COLO668 (cell line): ENCODE results near the gene SFXN5.
"Not testable (repeated sequence)": the region's sequence is repeated elsewhere in the genome, so short reads cannot be mapped to it uniquely, and the experiment has no call there.

Experiments
- DNase-seq: peaks from one replicate; lab custom pipeline; 2025; ENCODE audit not compliant: unreplicated experiment; lab: John Stamatoyannopoulos, UW

The SFXN5 gene, protein sequence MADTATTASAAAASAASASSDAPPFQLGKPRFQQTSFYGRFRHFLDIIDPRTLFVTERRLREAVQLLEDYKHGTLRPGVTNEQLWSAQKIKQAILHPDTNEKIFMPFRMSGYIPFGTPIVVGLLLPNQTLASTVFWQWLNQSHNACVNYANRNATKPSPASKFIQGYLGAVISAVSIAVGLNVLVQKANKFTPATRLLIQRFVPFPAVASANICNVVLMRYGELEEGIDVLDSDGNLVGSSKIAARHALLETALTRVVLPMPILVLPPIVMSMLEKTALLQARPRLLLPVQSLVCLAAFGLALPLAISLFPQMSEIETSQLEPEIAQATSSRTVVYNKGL

DNA sequence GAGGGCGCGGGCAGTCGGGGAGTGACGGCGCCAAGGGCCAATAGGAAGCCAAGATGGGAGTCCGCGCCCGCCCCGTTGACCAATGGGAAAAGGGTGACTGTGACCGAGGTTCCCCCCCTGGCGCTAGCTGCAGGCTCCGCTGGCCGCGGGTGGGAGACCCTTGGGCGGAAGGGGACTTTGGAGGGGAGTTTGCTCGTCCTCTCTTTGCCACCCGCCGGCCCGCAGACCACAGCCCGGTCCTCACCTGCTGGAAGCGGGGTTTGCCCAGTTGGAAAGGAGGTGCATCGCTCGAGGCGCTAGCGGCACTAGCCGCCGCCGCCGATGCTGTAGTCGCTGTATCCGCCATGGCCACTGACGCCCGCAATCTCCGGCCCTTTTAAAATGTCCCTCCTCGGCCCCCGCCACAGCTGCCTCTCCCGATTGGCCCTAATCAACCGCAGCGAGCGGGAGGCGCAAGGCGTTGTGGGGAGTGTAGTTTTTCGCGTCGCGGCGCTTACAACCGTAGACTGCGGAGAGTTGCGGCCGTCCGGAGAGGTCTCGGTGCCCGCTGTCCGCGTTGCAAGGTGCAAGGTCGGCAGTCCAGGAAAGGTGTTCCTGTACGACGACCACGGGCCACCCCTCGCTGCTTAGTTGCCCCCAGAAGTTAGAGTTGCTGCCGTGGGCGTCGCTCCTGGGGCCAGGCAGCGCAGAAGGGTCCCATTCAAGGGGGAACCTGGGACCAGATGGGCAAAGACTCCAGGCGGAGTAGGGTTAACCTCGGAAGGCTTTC is at the start of gene SFXN5:
SFXN5 (minus strand) TSS at position 353 of the 769 bp plus-strand sequence; CDS start at position 346, 7 bp downstream.
- peak; percentile 98 for DNase-seq

DNA sequence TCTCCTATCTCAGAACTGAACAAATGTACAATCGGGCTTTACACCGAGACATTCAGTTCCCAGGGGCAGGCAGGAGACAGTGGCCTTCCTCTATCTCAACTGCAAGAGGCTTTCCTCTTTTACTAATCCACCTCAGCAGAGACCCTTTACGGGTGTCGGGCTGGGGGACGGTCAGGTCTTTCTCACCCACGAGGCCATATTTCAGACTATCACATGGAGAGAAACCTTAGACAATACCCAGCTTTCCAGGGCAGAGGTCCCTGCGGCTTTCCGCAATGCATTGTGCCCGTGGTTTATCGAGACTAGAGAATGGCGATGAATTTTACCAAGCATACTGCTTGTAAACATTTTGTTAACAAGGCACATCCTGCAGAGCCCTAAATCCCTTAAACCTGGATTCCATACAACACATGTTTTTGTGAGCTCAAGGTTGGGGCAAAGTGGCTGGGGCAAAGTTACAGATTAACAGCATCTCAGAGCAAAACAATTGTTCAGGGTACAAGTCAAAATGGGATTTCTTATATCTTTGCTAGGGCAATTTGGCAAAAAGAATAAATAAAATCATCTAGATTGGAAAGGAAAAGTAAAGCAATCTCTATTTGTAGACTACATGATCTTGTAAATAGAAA is 48.2 kb upstream of the SFXN5 start:
- not testable (repeated sequence) for DNase-seq

DNA sequence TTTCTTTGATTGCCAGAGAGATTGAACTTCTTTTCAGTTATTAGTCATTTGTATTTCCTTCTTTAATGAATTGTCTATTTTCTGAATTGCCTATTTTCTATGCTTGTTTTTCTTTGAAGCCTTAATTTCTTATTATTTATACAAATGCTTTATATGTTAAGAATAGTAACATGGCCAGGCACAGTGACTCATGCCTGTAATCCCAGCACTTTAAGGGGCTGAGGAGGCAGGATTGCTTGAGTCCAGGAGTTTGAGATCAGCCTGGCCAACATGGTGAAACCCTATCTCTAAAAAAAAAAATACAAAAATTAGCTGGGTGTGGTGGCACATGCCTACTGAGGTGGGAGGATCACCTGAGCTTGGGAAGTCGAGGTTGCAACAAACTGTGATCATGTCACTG is 45.9 kb upstream of the SFXN5 start:
- DNase-seq, result no peak

DNA sequence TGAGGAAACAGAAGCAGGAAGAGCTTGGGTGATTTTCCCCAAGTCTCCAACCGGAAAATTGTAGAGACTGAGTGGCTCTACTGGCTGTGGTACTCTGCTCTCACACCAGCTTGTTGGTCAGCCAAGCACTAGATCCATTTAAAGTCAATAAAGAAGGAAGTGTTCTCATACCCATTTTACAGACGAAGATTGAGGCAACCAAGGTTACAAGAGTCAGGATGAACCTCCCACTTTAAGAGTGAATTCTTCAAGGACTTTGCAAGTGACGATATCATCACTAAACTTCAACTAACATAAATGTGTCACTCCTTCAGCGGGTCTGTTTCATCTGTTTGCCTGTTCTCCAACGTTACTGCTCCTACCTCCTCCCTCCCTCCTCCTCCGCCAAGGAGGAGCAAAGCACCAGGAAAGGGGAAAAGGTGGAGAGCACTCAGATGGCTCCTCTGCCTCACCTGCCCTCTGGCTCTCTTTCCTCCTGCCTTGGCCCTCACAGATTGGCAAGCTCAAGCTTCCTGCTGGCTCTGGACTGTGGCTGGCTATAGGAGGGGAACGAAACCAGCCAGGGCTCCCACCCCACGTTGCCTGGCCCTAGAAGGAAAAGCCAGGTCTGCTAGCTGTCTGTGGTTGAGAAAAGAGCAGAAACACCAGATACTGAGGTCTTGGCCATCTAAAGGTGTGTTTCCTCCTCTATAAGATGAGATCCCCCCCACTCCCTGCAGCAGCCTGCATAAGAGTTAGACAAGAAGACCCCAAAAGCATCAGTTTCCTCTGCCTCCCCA is 44.9 kb upstream of the SFXN5 start:
- DNase-seq, result no peak

DNA sequence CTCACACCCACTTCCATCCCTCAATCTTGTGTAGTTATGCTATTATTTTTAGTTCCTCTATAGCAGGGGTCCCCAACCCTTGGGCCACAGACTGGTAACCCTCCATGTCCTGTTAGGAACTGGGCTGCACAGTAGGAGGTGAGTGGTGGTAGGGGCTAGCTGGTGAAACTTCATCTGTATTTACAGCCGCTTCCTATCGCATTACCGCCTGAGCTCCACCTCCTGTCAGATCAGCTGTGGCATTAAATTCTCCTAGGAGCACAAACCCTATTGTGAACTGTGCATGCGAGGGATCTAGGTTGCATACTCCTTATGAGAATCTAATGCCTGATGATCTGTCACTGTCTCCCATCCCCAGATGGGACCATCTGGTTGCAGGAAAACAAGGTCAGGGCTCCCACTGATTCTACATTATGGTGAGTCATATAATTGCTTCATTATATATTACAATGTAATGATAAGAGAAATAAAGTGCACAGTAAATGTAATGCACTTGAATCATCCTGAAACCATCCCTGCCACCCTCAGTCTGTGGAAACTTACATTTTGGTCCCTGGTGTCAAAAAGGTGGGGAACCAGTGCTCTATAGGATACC is 42.9 kb upstream of the SFXN5 start:
- peak; percentile 15 for DNase-seq

DNA sequence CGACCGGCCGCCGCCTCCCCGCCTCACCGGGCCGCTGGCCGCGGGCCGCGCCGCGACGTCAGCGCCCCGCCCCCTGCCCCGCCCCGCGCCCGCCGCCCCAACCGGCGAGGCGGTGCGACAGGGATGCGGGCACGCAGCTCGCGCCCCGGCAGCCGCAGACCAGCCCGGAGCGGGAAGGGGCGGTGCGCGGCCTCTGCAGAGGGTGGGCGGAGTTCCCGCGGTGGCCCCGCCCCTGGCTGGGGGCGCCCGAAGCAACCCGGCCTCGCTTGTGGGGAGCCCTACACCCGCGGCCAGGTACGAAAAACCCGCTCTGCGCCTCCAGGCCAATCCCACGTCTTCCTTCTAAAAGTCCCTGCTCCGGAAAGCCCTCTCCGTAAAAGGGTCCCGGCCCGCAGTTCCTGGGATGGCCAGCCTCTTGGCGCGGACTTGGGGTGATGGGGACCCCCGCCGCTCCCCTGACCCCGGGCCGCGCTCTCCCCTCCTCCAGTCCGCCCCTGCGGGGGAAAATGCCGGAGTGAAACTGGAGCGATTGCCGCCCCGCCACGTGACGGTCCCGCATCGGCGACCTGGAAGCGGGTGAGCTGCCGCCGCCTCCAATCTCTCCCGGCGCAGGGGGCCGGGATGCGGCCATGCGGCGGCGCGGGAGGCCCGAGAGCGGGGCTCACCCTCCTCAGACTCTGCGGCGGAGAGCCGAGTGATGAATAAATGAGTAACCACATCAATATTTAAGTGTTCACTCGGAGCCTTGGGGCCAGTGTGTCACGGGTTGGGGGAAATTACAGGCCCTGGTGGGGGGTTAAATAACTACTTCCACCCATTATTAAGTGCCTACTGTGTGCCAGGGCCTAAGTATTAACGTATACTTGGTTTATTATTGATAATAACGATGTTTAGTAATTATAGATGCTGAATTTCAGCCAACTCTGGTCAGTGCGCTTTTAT is 41.7 kb upstream of the SFXN5 start, which contains the start of gene RAB11FIP5:
RAB11FIP5 (minus strand) TSS at position 36 of the 942 bp plus-strand sequence. CDS start 171 bp downstream, outside the sequence.
- DNase-seq, result peak; percentile 74

DNA sequence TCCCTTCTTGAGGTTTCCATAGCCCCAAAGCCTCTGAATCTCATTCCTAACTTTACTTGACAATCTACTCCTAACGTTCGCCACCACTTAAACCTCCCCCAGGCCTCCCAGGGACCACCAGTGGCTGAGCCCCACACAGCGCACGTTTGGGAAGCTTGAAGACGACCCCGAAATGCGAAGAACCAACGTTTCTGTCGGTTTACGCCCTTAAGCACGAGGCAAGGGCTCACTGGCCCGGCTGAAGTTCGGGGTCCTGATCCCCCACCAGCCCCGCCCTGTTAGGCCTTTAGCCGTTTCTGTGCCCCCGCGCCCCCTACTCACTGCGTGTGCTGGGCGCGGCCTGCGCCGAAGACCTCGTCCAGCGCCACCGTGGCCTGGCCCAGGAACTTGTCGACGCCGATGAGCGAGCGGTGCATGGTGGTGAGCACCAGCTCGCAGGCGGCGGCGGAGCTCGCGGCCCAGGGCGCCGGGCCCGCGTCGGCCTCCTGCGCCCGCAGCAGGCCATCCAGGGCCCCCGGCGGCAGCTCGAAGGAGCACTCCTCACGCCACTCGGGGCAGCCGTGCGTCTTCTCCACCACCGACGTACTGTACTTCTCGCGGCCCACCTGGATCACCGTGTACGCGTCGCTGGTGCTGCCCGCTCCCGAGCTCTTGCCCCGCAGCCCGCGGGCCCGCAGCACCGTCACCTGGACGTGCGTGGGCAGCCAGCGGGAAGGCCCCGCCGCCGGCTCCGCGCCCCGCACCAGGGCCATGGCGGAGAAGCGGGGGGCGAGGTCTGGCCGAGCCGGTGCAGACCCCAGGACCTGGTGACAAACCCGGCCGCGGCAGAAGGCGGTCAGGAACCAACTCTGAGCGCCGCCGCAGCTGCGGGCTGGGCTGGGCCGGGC is 40.8 kb upstream of the SFXN5 start:
- DNase-seq, result peak; percentile 52

DNA sequence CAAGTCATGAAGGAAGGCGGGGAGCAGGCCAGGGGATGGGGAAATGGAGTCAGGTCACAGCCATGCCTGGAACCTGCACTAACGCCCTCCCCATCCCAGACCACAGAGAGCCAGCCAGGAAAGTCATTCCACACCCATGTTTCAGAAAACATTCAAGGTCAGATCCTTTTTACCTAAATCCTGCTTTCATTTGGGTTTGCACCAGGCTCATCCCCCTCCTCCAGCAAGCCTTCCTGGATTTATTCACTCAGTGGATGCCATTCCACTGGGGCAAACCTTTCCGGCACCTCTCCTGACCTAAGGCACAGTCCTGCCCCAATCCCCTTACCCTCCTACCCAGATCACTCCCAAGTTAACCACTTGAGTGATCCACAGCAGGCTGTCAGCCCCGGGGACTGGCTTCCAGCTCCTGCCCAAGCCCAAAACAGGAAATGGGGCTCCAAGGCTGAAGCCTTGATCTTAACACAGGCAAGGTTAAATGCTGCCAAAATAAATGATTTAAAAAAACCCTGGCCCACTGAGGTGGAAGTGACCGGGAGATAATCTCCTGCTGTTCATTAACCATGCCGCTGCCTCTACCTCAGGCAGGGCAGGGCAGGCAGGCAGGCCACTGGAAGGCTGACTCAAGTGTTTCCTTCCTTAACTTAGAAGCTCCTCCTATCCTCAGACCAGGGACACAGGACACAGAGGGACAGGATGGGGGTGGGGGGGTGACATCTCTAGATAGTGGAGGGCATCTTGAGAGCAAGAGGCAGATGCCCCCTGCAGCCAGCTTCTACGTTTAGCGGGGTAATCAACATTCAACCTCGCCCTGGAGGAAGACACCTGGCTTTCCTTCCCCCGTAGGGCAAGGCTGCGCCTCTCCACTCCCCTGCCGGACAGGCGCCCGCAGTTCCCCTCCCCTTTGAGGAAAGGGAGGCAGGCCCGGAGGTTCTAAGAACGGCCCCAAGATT is 39.8 kb upstream of the SFXN5 start:
- DNase-seq, result peak; percentile 25

DNA sequence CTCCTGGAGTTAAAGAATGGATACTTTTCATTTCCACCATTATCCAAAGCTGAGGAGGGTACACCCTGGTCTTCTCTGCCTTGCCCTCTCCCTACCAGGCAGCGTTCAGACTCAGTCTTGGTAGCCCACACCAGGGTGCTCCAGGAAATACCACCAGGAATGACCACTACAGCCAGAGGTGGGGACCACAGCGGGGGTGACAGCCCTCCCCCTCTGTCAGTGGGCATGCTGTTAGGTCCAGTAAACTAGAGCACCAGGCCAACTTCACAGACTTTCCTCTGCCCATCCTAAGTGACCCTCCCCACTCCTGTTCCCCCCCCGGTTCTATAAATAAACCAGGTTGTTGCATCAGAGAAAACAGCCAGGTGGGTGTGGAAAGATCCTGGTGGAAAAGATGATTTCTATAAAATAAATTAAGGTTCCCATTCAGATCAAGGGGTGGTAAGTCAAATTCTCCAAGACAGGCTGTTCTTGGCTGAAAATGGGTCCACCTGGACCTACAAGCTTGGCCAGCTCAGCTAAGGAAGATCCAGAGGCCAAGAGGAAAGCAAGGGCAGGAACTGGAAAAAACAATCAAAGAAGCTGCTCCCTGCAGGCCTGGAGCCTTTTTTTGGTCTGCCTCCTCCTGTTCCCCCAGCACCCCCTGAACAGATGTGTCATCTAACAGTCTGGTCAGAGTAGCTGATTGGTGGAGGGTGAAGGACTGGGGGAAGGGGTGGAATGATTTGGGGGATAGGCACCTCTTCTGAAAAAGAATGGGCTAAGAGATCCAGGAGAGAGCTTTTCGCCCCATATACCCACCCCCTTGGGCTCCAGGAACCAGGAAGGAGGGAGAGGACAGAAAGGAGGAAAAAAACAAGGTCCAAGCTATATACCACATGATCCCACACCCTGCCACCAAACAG is 38.9 kb upstream of the SFXN5 start:
- no peak for DNase-seq

DNA sequence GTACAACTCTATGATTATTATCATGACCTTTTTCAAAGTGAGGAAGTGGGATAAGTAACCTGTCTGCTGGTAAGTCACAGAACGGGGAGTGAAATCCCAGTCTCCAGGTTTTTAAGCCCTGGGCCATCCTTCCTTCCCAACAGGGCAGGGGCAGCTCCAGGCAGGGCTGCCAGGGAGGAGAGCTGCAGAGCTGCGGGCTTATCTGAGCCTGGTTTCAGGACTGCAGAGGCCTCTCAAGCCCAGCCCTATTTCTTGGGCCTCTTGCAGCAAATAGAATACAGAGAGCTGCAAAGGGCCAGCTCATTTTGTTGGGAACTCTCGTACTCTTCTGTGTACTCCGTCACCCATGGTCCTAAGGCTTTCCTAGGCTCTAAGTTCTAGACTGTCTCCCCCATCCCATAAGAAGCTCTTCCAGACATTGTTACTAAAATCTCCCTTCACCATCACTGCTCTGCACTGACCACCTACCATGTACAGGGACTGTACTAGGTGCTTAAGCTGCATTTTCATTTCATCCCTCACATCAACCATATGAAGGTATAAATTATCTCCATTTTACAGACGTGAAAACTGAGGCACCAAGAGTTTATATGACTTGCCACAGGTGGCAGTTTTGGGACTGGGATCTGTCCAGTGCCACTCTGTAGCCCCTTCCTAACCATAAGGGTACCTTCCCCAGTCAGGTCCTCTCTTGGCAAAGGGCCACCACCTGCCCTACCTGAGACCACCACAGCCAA is 38.1 kb upstream of the SFXN5 start:
- no peak for DNase-seq

DNA sequence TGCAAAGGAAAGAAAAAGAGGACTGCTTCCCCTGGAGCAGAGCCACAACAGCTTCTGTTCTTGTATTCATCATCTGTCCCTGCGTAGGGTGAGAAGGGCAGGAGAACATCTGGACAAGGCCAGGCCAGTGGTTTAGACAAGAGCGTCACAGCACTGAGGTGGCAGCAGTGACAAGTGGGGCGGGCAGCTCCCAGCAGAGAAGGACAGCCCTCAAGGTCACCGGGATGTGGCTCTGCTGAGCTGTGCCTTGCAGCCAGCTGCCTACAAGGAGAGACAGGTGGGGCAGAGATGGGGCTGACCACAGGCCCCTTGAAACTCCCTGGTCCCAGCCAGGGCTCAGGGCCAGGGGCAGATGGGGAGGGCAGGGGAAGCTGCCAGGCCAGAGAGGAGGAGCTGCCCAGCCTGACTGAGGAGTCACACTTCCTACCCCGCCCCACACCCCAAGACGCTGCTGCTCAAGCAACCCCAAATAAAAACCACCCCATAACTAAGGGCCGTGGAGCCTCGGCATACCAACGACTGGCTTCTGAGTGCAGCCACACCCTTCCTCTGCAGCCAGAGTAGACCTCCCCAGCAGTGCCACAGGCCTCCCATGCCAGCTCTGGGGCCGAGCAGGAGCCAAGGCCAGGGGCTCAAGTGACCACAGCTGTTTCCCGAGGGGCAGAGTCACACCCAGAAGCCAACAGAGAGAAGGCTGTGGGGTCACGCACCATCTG is 35.9 kb upstream of the SFXN5 start:
- DNase-seq, result no peak

DNA sequence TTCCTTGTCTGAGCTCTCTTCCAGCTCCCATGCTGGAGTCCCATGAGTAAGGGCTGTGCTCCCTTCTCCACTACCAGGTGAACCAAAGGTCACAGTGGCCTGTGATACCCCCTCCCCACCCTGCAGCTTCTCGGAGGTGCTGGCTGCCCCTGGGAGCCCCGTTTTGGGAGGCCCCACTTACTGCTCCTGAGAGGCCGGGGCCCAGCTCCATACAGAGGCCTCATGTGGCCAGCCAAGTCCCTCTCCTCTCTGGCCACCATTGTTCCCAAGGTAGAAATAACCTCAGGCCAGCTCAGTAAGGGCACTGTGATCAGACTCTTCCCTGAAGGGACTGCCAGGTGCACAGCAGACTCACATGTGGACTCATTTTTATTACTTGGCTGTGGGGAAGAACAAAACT is 35.3 kb upstream of the SFXN5 start:
- DNase-seq, result no peak

DNA sequence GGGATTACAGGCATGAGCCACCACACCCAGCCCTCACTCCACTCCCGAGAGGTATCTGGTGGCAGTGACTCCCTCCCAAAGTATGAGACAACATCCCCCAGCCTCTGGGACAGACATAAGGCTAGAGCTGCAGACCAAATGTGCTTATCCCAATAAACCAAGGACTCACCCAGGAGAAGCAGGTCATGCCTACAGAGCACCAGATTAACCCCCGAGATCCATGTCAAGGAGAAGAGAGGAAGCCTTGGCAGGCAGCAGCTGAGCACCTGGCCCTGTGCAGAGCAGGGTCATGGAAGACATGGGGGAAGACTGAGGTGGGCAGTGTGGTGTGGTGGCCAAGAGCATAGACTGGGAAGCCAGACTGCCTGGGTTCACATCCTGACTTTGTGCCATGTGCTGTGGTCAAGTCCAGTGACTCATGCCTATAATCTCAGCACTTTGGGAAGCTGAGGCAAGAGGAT is 34.0 kb upstream of the SFXN5 start:
- no peak for DNase-seq

DNA sequence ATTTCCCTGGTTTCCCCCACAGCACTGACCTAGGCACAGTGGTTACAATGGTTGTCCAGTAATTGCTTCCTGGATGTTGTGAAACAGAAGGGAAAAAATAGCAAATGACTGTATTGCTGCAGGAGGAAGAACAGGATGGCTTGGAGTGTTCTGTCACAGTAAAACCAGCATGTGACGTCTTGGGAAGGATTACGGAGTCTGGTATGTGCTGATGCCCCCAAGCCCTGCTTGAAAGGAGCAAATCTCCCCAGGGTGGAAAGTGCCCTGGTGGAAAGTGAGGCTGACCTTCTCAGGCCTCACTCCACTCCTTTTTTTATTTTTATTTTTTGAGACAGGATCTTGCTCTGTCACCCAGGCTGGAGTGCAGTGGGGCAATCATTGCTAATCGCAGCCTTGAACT is 33.4 kb upstream of the SFXN5 start:
- no peak for DNase-seq

DNA sequence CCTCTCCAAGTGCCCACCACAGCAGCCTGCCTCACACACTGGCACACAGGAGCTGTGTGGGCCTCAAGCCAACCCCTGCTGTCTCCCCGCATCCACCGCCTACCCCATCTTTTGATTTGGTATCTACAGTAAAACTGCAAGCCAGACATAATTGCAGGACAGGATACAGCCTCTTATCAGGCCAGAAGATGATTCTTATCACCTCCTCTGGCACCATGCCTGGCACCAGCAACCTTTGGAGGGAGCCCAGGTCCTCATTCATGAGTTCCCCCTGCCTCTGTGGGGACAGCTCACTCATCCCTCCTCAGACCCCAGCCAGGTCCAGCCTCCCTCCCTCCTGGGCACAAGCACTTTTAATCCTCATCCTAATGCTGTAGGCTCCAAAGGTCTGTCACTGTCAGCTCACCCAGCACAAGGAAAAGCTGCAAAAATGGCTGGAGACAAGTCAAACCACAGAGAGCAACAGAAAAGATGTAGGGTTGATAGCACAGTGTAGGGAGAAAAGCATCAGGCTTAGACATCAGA is 31.6 kb upstream of the SFXN5 start:
- no peak for DNase-seq
